SK-N-SH (cell line): Measurements from ENCODE around the gene LXN. TPM values are rescaled to one million over a fixed set of nuclear protein-coding genes. Genes with fewer than 3 reads are reported as not detected.

Experiments used
- CTCF ChIA-PET: fragments of 300-600, 350-600 bp; formaldehyde crosslinking; extraction: SDS; loops from one replicate; lab custom pipeline; 2021; lab: Yijun Ruan, JAX
- POLR2A ChIA-PET: fragments of 350-600 bp; sonication (Branson Sonifier 250); formaldehyde crosslinking; extraction: SDS; loops from one replicate; lab custom pipeline; 2020; ENCODE audit warnings: antibody characterized with exemption, inconsistent platforms; lab: Yijun Ruan, JAX
- DNase-seq: peaks from one replicate; pipeline ENCODE4 v3.0.0; 2012
- H2AFZ ChIP-seq: fragments of 200-600 bp; sonication (generic); 2 replicates; pipeline ENCODE4 v1.8.1; 2016; ENCODE audit warnings: antibody characterized with exemption, mild to moderate bottlenecking, low read depth
- H3F3A ChIP-seq: fragments of 200-600 bp; sonication (generic); replicated peaks from 2 replicates; pipeline ENCODE3; 2016; ENCODE audit warnings: antibody characterized with exemption, mild to moderate bottlenecking; ENCODE audit not compliant: insufficient read depth
- H3K27ac ChIP-seq, 2 experiments: fragments of 200-500 bp in 1 of 2; fragments of 200-600 bp in 1 of 2; sonication (Bioruptor generic) in 1 of 2; sonication (generic), shearing (Covaris generic) in 1 of 2; 2 replicates each; pipeline versions ENCODE4 v1.5.1 to v1.6.1; 2014 to 2016; ENCODE audit warnings: low read depth in 2 of 2, inconsistent platforms in 1 of 2, low read length in 1 of 2, mild to moderate bottlenecking in 1 of 2, mixed read lengths in 1 of 2
- H3K27me3 ChIP-seq: fragments of 200-600 bp; sonication (generic), shearing (Covaris generic); 2 replicates; pipeline ENCODE4 v1.6.1; 2016; ENCODE audit warnings: mixed run types; ENCODE audit not compliant: insufficient read depth
- H3K36me3 ChIP-seq, 2 experiments: fragments of 200-500 bp in 1 of 2; fragments of 200-600 bp in 1 of 2; sonication (Bioruptor generic) in 1 of 2; sonication (generic) in 1 of 2; replicated peaks in 1 of 2; 2 replicates each; pipeline versions ENCODE3 to v1.5.1; 2014 to 2016; ENCODE audit warnings: low read length in 1 of 2, mild to moderate bottlenecking in 1 of 2; ENCODE audit not compliant: insufficient read depth in 2 of 2, control insufficient read depth in 1 of 2
- H3K4me1 ChIP-seq, 2 experiments: fragments of 200-500 bp in 1 of 2; fragments of 200-600 bp in 1 of 2; sonication (Bioruptor generic) in 1 of 2; sonication (generic), shearing (Covaris generic) in 1 of 2; 2 replicates each; pipeline versions ENCODE4 v1.5.1 to v1.6.1; 2014 to 2016; ENCODE audit warnings: low read depth in 1 of 2, low read length in 1 of 2, mixed run types in 1 of 2; ENCODE audit not compliant: insufficient read depth in 2 of 2, control insufficient read depth in 1 of 2
- H3K4me2 ChIP-seq: fragments of 200-600 bp; sonication (generic), shearing (Covaris generic); 2 replicates; pipeline ENCODE4 v1.6.1; 2017; ENCODE audit warnings: mixed run types
- H3K4me3 ChIP-seq, 2 experiments: fragments of 200-500 bp in 1 of 2; fragments of 200-600 bp in 1 of 2; sonication (Bioruptor generic) in 1 of 2; sonication (generic), shearing (Covaris generic) in 1 of 2; 2 replicates each; pipeline versions ENCODE4 v1.5.1 to v1.8.1; 2014 to 2016; ENCODE audit warnings: low read depth in 2 of 2, inconsistent platforms in 1 of 2, low read length in 1 of 2, mild to moderate bottlenecking in 1 of 2, mixed read lengths in 1 of 2, moderate library complexity in 1 of 2
- H3K79me2 ChIP-seq: fragments of 200-600 bp; sonication (generic); 2 replicates; pipeline ENCODE4 v1.8.1; 2017; ENCODE audit warnings: mild to moderate bottlenecking; ENCODE audit not compliant: insufficient read depth
- H3K9ac ChIP-seq: fragments of 200-600 bp; sonication (generic); 2 replicates; pipeline ENCODE4 v1.6.1; 2017; ENCODE audit warnings: mixed run types
- H3K9me2 ChIP-seq: fragments of 200-600 bp; sonication (generic); 2 replicates; pipeline ENCODE4 v1.6.1; 2017; ENCODE audit warnings: mixed run types
- H3K9me3 ChIP-seq: fragments of 200-600 bp; sonication (generic); 2 replicates; pipeline ENCODE4 v1.6.1; 2017; ENCODE audit warnings: mixed run types, mild to moderate bottlenecking, moderate library complexity
- H4K20me1 ChIP-seq: fragments of 200-600 bp; sonication (generic); 2 replicates; pipeline ENCODE4 v1.6.1; 2017; ENCODE audit warnings: mild to moderate bottlenecking, mixed run types; ENCODE audit not compliant: insufficient read depth
- EP300 ChIP-seq, 2 experiments: IDR thresholded peaks; 2 replicates each; pipeline versions ENCODE4 v1.4.0 to v1.6.1; 2012; ENCODE audit warnings: borderline replicate concordance in 1 of 2, low read depth in 1 of 2, low read length in 1 of 2
- EZH2phosphoT487 ChIP-seq: fragments of 200-600 bp; sonication (generic); IDR thresholded peaks from 2 replicates; pipeline ENCODE4 v1.6.1; 2017; ENCODE audit warnings: low read depth, mixed run types, mild to moderate bottlenecking, antibody characterized with exemption, moderate library complexity, borderline replicate concordance
- FOSL2 ChIP-seq: IDR thresholded peaks from 2 replicates; pipeline ENCODE4 v1.4.0; 2012; ENCODE audit warnings: low read depth, mild to moderate bottlenecking, moderate library complexity, borderline replicate concordance
- FOXM1 ChIP-seq: IDR thresholded peaks from 2 replicates; pipeline ENCODE4 v1.4.0; 2012; ENCODE audit warnings: low read depth, mild to moderate bottlenecking
- IRF3 ChIP-seq: fragments of 150-350 bp; IDR thresholded peaks from 2 replicates; pipeline ENCODE4 v1.6.1; 2016; ENCODE audit warnings: mild to moderate bottlenecking, low read depth, low read length
- JUND ChIP-seq: IDR thresholded peaks from 2 replicates; pipeline ENCODE4 v1.4.0; 2012
- MAX ChIP-seq: IDR thresholded peaks from 2 replicates; pipeline ENCODE4 v1.4.0; 2012; ENCODE audit warnings: low read depth
- PBX3 ChIP-seq: IDR thresholded peaks from 2 replicates; pipeline ENCODE4; 2012
- RAD21 ChIP-seq: IDR thresholded peaks from 2 replicates; pipeline ENCODE4 v1.6.1; 2012; ENCODE audit warnings: mild to moderate bottlenecking, low read length
- RCOR1 ChIP-seq: fragments of 150-350 bp; IDR thresholded peaks from 2 replicates; pipeline ENCODE4 v1.6.1; 2017; ENCODE audit warnings: antibody characterized with exemption, low read length
- REST ChIP-seq: IDR thresholded peaks from 2 replicates; pipeline ENCODE4 v1.6.1; 2012; ENCODE audit warnings: mild to moderate bottlenecking, low read depth, low read length, moderate library complexity
- SMC3 ChIP-seq: IDR thresholded peaks from 2 replicates; pipeline ENCODE4 v1.6.1; 2012; ENCODE audit warnings: low read depth, low read length, improper control_type of control experiment
- TAF1 ChIP-seq: IDR thresholded peaks from 2 replicates; pipeline ENCODE4 v1.6.1; 2012; ENCODE audit warnings: low read depth, mild to moderate bottlenecking, low read length, moderate library complexity, borderline replicate concordance
- TEAD4 ChIP-seq: IDR thresholded peaks from 2 replicates; pipeline ENCODE4 v1.4.0; 2012; ENCODE audit warnings: mild to moderate bottlenecking, borderline replicate concordance; ENCODE audit not compliant: insufficient read depth
- USF1 ChIP-seq: IDR thresholded peaks from 2 replicates; pipeline ENCODE4 v1.4.0; 2012; ENCODE audit warnings: low read depth, borderline replicate concordance
- USF2 ChIP-seq: fragments of 150-350 bp; IDR thresholded peaks from 2 replicates; pipeline ENCODE4 v1.6.1; 2017; ENCODE audit warnings: antibody characterized with exemption, low read length, low read depth, borderline replicate concordance
- ZBTB33 ChIP-seq: IDR thresholded peaks from 2 replicates; pipeline ENCODE4 v1.4.0; 2012; ENCODE audit warnings: low read depth, borderline replicate concordance
- WGBS: methylation state at CpG from one replicate; pipeline ENCODE4 v1.1.6; 2017; ENCODE audit warnings: low lambda C conversion rate; 5-methylcytosine and 5-hydroxymethylcytosine counted together
- polyA plus RNA-seq, 3 experiments: library from polyadenylated mRNA; depleted of rRNA; stranded (reverse); fragments of >200 nt; gene quantifications; 2 replicates each; pipeline ENCODE4 v1.2.3, GENCODE V29; 2012

The LXN gene
- polyA plus RNA-seq, 1 of the 3 experiments (the other 2 are of a cell fraction): not detected

GRCh38 chr3:158703566-158703965, 31.1 kb upstream of the LXN start:
- H3K9ac ChIP-seq: peak overlapping the region; percentile 48; the same call in 1 of the 2 replicates
- no peaks in the 10 kb centered on the region for H3K9me3 ChIP-seq
- POLR2A ChIA-PET: no interaction called here
- H3K79me2 ChIP-seq: peaks cover 19% of the 10 kb centered on the region; the same call in 1 of the 2 replicates
- peaks cover 12 to 33% of the 10 kb centered on the region in 2 experiments for H3K4me1 ChIP-seq
- peak overlapping the region; percentile 60 for H3K4me2 ChIP-seq
- H3K36me3 ChIP-seq: peaks cover 10 to 14% of the 10 kb centered on the region in 2 experiments
- no peaks in the 10 kb centered on the region for H4K20me1 ChIP-seq
- no peaks in the 10 kb centered on the region for H3K9me2 ChIP-seq
- 85% methylated on average over 1 of the region's 1 CpG for WGBS
- TF ChIP-seq FOSL2: no peak
- TF ChIP-seq TAF1: no peak
- no peak for TF ChIP-seq USF1
- TF ChIP-seq REST: no peak
- TF ChIP-seq RAD21: no peak
- no peak for TF ChIP-seq EZH2phosphoT487
- no peak for TF ChIP-seq JUND
- no peak for TF ChIP-seq RCOR1
- no peak for TF ChIP-seq TEAD4
- TF ChIP-seq MAX: no peak
- TF ChIP-seq FOXM1: no peak
- TF ChIP-seq IRF3: no peak
- TF ChIP-seq EP300 (IDR thresholded peaks at IDR 0.05; ENCODE audit: borderline replicate concordance in 1 of 2, low read depth in 1 of 2, low read length in 1 of 2): no peak
- no peak for TF ChIP-seq ZBTB33
- TF ChIP-seq SMC3: no peak
- no peak for TF ChIP-seq PBX3
- no peak for TF ChIP-seq USF2
- TF ChIP-seq, all 33 proteins: peak for 0
- CTCF ChIA-PET: interaction anchor here (0.6 to 2.4 kb wide), 3 partner anchors 24 to 201 kb away, joined by 3 to 7 read pairs (median 4); no protein-coding TSS in a partner anchor
- no peak for DNase-seq
- Histone ChIP-seq H3K4me3 (no peak overlapping the region), H3K27me3 (no peaks in the 10 kb centered on the region), H2AFZ (no peak overlapping the region), H3F3A (peaks cover 32% of the 10 kb centered on the region), H3K27ac (peak overlapping the region; percentile 36 to 85)
